Measurements from ENCODE around the gene CDC42.
A peak's percentile ranks its signal among the peaks of the same experiment; 100 is the strongest.

CDC42 gene

DNA sequence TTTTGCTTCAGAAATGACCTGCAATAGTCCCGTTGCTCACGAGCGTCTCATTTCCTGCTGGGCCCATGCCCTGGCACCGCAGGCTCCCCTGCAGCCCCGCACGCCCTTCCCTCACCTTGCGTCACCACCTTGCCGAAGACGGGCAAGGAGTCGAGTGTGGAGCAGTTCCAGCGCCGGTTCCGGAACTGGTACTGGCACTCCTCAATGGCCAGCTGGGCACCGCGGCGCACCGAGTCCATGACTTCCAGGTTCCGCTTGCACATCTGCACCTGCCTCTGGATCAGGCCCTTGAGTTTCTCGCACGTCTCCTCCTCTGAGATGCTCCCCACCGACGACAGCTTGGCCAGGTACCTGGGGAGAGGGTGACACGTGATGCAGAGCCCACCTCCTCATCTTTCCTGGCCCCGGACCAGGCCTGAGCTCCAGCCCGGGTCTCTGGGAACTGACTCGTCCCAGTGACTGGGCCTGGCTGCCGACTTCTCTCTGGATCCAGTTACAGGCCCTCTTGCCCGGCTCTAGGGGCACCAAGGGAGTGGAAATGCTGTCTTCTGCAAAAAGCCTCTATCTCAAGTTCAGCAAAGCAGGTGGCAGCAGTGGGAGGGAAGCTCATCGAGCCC, 77.1 kb downstream of the CDC42 start:
- H3K27ac ChIP-seq, result no peak overlapping the region
- no peaks in the 10 kb centered on the region for H3K9me3 ChIP-seq (replicated peaks in 1 of 11)
- H3K4me1 ChIP-seq, result peaks cover 0 to 6% (median 0%) of the 10 kb centered on the region in 10 experiments; a peak in 6 of 20 replicates
- H3K36me3 ChIP-seq, result no peaks in the 10 kb centered on the region
- H3K27me3 ChIP-seq, result no peaks in the 10 kb centered on the region
- no peak overlapping the region for H3K4me3 ChIP-seq
- H3K4me2 ChIP-seq, result no peak overlapping the region
- TF ChIP-seq Cebpa-rat (IDR thresholded peaks at IDR 0.05), result no peak
- no peak overlapping the region for H3K9ac ChIP-seq
- peaks cover 0 to 93% (median 15%) of the 10 kb centered on the region in 11 experiments; a peak in 14 of 22 replicates for H4K20me1 ChIP-seq

- H3K36me3 ChIP-seq, result no peaks in the 10 kb centered on the region
- no peak overlapping the region for H3K4me3 ChIP-seq
- H3K9me3 ChIP-seq (replicated peaks in 1 of 11), result no peaks in the 10 kb centered on the region
- H4K20me1 ChIP-seq, result peaks cover 0 to 91% (median 15%) of the 10 kb centered on the region in 11 experiments; a peak in 11 of 22 replicates
- H3K27me3 ChIP-seq, result no peaks in the 10 kb centered on the region
- peaks cover 0 to 6% (median 0%) of the 10 kb centered on the region in 10 experiments; a peak in 6 of 20 replicates for H3K4me1 ChIP-seq
- no peak for TF ChIP-seq Cebpa-rat (IDR thresholded peaks at IDR 0.05)
- no peak overlapping the region for H3K4me2 ChIP-seq
- no peak overlapping the region for H3K27ac ChIP-seq
- H3K9ac ChIP-seq, result no peak overlapping the region
Observed at GRCh38 chr1:22131062-22131461, 78.6 kb downstream of the CDC42 start.

DNA sequence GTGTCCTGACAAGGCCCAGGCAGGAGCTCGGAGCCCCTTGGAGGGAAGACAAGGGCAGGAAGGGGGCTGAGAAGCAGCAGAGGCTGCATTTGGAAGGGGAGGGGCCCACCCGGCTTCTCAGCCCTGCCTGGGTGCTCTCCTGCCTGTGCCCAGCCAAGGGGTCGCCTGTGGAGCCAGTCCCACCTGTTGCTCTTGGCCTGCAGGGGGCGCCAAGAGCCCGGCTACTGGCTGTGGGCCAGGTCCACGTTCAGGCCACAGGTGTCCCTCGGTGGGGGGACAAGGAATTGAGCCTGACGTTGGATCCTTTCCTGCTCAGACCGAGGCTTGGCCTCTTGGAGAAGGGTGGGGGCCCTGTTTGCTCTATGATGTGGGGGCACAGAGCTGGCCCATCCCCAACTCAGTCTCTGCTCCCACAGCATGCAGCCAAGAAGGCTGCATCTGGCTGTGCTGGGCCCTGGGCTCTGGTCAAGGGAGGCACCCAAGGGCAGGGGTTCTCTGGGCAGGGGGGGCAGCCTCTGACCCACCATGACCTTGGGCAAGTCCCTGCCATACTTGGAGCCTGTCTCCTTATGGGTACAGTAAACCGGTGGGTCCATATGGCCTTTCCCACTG, 79.5 kb downstream of the CDC42 start:
- no peak for TF ChIP-seq Cebpa-rat (IDR thresholded peaks at IDR 0.05)
- no peak overlapping the region for H3K9ac ChIP-seq
- no peak overlapping the region for H3K4me3 ChIP-seq
- H3K27ac ChIP-seq, result no peak overlapping the region
- H3K36me3 ChIP-seq, result no peaks in the 10 kb centered on the region
- H3K4me1 ChIP-seq, result peaks cover 0 to 11% (median 7%) of the 10 kb centered on the region in 10 experiments; a peak in 12 of 20 replicates
- H4K20me1 ChIP-seq, result peaks cover 0 to 91% (median 10%) of the 10 kb centered on the region in 11 experiments; a peak in 11 of 22 replicates
- H3K27me3 ChIP-seq, result no peaks in the 10 kb centered on the region
- no peak overlapping the region for H3K4me2 ChIP-seq
- H3K9me3 ChIP-seq (replicated peaks in 1 of 11), result no peaks in the 10 kb centered on the region

- Histone ChIP-seq H3K27ac (no peak overlapping the region), H3K4me1 (peaks cover 0 to 17% (median 14%) of the 10 kb centered on the region in 10 experiments; a peak in 14 of 20 replicates), H3K4me3 (no peak overlapping the region), H3K9me3 (replicated peaks in 1 of 11) (no peaks in the 10 kb centered on the region), H3K9ac (no peak overlapping the region), H4K20me1 (peaks cover 0 to 91% (median 11%) of the 10 kb centered on the region in 11 experiments; a peak in 12 of 22 replicates), H3K36me3 (no peaks in the 10 kb centered on the region), H3K27me3 (0 out of 22 replicates have a peak, but pooled peaks cover 0 to under 1% (median 0%) of the 10 kb centered on the region in 11 experiments), H3K4me2 (no peak overlapping the region)
- TF ChIP-seq Cebpa-rat (IDR thresholded peaks at IDR 0.05), result no peak
Observed at GRCh38 chr1:22132517-22133235, 80.2 kb downstream of the CDC42 start.

DNA sequence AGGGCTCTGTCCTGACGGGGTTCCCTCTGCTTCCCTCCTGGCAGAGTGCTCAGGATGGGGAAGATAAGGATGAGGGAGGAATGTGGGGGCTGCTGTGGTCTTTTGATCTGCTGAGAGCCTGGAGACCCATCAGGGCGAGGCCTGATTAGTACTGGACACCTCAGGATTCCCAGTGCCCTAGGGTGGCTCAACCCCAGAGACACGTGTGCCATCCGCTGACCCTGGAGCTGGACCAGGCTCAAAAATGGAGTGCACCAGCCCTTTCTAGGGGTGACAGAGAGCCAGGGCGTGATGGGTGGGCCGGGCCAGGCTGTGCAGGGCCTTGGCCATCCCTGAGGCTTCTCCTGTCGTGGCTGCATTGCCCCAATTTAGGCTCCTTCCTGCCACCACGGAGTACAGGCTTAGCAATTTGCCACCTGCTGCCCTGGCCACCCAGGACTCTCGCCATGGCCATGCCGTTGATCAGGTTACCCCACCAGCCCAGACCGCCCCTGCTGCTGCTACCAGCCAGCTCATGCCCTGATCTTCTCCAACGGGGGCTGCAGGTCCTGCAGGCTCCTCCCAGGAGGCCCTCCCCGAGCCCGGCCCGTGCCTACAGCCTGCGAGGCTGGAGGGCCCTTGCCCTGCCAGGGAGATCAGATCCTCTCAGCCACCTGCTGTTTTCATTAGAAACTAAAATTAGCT, 80.9 kb downstream of the CDC42 start:
- no peaks in the 10 kb centered on the region for H3K36me3 ChIP-seq
- no peaks in the 10 kb centered on the region for H3K9me3 ChIP-seq (replicated peaks in 1 of 11)
- no peak overlapping the region for H3K4me3 ChIP-seq
- H3K4me2 ChIP-seq, result no peak overlapping the region
- peaks cover 0 to 24% (median 21%) of the 10 kb centered on the region in 10 experiments; a peak in 14 of 20 replicates for H3K4me1 ChIP-seq
- peaks cover 0 to 89% (median 15%) of the 10 kb centered on the region in 11 experiments; a peak in 12 of 22 replicates for H4K20me1 ChIP-seq
- peaks cover 0 to 7% (median 0%) of the 10 kb centered on the region in 11 experiments; a peak in 5 of 22 replicates for H3K27me3 ChIP-seq
- no peak overlapping the region for H3K9ac ChIP-seq
- H3K27ac ChIP-seq, result no peak overlapping the region
- TF ChIP-seq Cebpa-rat (IDR thresholded peaks at IDR 0.05), result no peak

- H3K36me3 ChIP-seq, result no peaks in the 10 kb centered on the region
Observed at GRCh38 chr1:22133931-22134324, 81.4 kb downstream of the CDC42 start.

GRCh38 chr1:22137004-22137720, 84.7 kb downstream of the CDC42 start:
- TF ChIP-seq Cebpa-rat (IDR thresholded peaks at IDR 0.05), result no peak
- Histone ChIP-seq H3K9ac (0 out of 22 replicates have a peak overlapping the region, but pooled peaks of 1 of the 11 experiments have one; percentile 4), H3K9me3 (replicated peaks in 1 of 11) (no peaks in the 10 kb centered on the region), H4K20me1 (peaks cover 4 to 92% (median 37%) of the 10 kb centered on the region in 11 experiments; a peak in 21 of 22 replicates), H3K4me3 (no peak overlapping the region), H3K4me1 (peaks cover 4 to 42% (median 32%) of the 10 kb centered on the region in 10 experiments; a peak in 18 of 20 replicates), H3K4me2 (peak overlapping the region in 8 of 11 experiments; percentile 10 to 62 (median 42); a peak in 16 of 22 replicates), H3K27ac (0 out of 22 replicates have a peak overlapping the region, but pooled peaks of 1 of the 11 experiments have one; percentile 1), H3K36me3 (no peaks in the 10 kb centered on the region), H3K27me3 (peaks cover 27 to 45% (median 37%) of the 10 kb centered on the region in 11 experiments)

More at GRCh38 chr1:22133931-22134324, 81.4 kb downstream of the CDC42 start:
- peaks cover 0 to 89% (median 16%) of the 10 kb centered on the region in 11 experiments; a peak in 11 of 22 replicates for H4K20me1 ChIP-seq
- H3K9me3 ChIP-seq (replicated peaks in 1 of 11), result no peaks in the 10 kb centered on the region
- H3K27ac ChIP-seq, result no peak overlapping the region
- no peak overlapping the region for H3K4me3 ChIP-seq
- peaks cover 0 to 29% (median 26%) of the 10 kb centered on the region in 10 experiments; a peak in 14 of 20 replicates for H3K4me1 ChIP-seq
- peaks cover 0 to 13% (median 4%) of the 10 kb centered on the region in 11 experiments; a peak in 12 of 22 replicates for H3K27me3 ChIP-seq
- no peak for TF ChIP-seq Cebpa-rat (IDR thresholded peaks at IDR 0.05)
- no peak overlapping the region for H3K9ac ChIP-seq
- H3K4me2 ChIP-seq, result no peak overlapping the region

Measured in BLaER1 treated with 17β-estradiol and CSF1 and Interleukin-3, amounts not matched to agents 10 nM and 100 nM (cell line).